Measurements from ENCODE around the gene STUB1. TPM values are rescaled to one million over a fixed set of nuclear protein-coding genes. Genes with fewer than 3 reads are reported as not detected.

Gene STUB1
- total RNA-seq, 1 experiment from 2014 or later: 118 TPM

- no peak for DNase-seq (ENCODE audit: low read depth)
Observed at GRCh38 chr16:694187-694862, 14.1 kb downstream of the STUB1 start.

DNA sequence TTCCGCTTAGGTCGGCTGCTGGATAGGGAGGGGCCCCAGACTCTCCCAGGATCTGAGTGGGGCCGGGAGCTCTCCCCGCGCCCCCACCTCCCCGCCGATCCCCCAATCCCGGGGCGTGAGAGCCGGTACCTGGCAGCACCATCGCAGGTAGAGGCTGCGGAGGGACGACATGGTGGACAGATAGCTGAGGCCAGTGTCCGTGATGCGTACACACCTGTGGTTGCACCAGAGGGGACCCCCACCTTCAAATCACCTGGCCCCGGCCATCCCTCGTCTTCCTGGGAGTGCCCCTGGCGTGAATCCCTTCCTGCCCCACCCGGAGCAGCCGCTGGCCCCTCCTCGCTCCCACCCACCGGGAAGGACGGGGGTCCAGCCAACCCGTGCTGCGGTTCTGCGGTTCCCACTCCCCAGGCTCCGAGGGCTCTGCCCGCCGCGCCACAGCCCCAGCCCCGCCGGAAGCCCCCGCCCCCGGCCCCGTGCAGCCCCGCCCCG is 14.7 kb downstream of the STUB1 start:
- no peak for DNase-seq (ENCODE audit: low read depth)

GRCh38 chr16:695355-696089 is 15.3 kb downstream of the STUB1 start:
- peak; percentile 57 for DNase-seq (ENCODE audit: low read depth)

- no peak for DNase-seq (ENCODE audit: low read depth)
Observed at GRCh38 chr16:698911-699671, 18.9 kb downstream of the STUB1 start.

DNA sequence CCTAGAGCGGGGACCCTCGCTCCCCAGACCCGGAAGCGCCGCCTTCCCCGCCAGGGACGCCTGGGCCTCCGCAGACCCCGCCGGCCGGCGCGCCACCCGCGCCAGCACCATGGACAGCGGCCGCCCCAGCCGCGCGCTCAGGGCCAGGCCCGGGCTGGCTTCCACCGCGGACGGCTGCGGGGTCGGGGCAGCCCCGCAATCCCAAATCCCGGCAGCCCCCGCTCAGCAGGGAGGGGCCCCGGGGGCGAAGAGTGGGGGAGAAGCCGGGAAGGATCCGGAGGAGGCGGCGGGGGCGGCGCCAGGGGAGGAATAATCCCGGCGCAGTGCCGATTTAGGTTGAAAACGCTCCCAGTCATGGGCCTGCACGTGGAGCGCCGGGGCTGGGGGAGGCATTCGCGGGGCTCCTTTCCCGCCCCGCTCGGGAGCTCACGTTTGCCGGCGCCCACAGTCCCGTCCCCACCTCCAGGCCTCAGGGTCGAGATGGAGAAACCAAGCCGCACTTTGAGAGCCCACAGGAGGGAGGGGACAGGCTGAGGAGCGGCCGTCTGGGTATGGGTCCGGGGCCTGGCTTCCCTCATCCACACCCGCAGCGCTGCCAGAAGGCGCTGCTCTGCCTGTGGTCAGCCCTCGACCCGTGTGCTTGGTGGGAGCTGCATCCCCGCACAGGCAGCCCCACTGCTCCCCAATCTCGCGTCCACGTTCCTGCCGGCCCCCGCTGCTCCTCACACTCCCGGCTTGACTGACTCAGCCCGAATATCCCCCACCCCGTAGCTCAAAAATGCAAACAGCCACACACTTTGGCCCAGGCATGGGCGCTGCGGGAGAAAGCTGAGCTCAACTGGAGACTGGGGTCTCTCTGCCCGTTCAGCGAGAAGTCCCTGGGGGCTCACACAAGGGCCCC is 20.7 kb downstream of the STUB1 start:
- no peak for DNase-seq (ENCODE audit: low read depth)

- no peak for DNase-seq (ENCODE audit: low read depth)
Observed at GRCh38 chr16:702341-702740, 22.1 kb downstream of the STUB1 start.

GRCh38 chr16:703406-703805 is 23.2 kb downstream of the STUB1 start:
- DNase-seq (ENCODE audit: low read depth): no peak

DNA sequence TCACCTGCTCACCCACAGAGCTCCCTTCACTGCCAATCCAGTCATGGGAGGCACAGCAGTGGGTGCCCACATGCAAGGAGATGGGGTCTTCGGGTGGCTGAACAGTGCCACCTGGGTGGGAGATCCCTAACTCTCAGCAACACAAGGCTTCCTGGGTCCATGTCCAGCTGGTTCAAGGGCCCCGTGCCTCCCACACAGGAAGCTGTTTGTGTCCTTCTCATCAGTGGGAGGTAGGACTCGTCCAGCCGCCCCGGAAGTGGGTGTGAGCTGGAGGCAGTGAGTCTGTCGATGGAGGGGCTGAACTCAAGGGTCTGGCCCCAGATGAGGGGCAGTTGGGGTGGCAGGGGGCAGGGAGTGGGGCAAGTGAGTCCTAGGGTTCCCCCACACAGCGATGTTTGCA is 23.8 kb downstream of the STUB1 start:
- no peak for DNase-seq (ENCODE audit: low read depth)

DNA sequence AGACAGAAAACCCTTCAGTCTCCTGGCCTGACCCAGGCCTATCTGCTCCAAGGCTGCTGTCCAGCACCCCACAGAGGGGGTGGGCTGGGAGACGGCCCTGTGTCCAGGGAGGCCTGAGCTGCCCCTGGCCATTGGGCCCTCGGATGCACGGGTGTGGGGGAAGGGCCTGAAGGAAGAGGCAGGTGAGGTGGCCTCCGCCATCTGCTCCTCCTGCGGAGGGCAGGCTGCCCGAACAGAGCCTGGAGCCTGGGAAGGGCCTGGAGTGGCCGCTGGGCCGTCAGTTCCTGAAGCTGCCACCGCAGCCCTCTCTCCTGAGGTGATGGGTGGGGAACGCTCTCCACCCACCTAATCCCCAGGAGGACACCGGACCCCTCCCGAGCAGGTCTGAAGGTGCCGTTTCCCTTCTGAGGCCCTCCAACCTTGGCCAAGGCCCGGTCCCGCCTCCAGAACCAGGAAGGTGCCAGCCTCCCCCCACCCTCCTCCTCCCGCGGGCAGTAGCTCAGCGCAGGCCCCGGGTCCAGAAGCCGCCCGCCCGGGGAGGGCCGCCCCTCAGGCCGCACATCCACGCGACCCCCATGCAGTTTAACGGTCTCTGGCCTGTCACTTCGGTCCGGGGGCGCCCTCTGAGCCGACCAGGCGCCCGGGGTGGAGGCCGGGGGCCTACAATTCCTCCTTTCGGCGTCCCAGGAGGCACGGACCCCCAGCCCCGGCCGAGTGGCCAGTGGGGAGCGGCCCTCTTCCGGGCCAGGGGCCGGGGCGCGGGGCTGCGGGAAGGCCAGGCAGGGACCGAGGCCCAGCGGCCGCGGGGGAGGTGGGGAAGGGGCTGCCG is 24.6 kb downstream of the STUB1 start:
- no peak for DNase-seq (ENCODE audit: low read depth)

- DNase-seq (ENCODE audit: low read depth): no peak
Observed at GRCh38 chr16:705431-706188, 25.4 kb downstream of the STUB1 start, which contains the start of gene FBXL16. FBXL16 (minus strand) TSS chr16:705801; CDS start chr16:697405, 8,396 bp downstream.

DNA sequence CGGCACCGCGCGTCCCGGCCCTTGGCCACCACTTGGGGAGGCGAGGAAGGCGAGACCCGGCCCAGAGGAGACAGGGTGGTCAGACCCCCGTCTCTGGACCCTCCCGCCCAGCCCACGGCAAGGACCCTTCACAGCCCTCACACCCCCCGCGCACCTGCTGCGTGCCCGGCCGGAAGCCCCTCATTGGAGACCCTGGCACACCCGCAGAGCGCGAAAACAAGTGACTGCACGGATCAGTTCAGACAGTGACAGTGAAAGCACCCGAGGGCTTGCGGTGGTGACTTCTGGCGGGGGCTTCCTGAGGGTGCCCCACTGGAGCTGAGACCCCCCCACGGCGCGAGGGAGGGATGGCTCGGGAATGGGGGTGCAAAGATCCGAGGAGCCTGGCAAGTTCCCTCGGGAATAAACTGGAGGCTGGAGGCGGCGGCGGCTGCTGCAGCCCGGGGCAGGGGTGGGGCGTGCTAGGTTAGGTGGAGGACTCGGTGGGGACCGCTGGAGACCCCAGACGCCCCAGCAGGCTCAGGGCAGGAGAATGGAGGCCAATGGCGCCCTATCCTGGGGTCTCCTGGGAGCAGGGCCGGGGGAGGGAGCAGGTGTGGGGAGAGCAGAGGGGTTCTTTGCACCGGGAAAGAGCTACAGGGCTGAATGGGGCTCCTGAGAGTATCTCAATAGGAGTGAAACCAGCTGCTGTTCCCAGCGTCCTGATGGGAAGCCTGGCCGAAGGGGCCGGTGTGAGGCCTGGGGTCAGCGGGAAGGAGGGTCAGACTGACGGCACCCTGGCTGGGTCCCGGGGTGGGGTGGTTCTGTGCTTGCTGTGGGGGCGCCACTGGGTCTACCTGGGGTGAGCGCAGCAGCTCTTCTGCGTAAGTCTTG is 26.2 kb downstream of the STUB1 start:
- DNase-seq (ENCODE audit: low read depth): no peak

DNA sequence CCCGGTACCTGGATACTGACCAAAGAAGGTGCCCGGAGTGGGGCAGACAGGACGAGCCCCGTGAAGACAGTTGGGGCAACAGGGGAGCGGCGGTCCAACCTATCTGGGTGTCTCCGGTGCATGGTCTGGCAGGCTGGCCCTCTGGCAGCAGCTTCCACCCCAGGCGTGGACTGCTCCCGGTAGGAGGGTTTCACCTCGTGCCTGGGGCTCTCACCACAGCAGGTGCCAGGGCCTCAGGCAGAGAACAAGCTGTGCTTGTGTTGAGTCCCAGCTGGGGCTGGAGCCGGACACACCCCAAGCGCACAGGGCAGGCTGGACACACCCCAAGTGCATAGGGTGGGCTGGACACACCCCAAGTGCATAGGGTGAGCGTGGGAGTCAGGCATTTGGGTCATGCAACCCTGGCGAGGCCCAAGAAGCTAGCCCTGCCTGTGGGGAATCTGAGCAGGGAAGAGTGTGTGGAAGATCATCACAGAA is 26.9 kb downstream of the STUB1 start:
- no peak for DNase-seq (ENCODE audit: low read depth)

GRCh38 chr16:708019-708418 is 27.8 kb downstream of the STUB1 start:
- no peak for DNase-seq (ENCODE audit: low read depth)

DNA sequence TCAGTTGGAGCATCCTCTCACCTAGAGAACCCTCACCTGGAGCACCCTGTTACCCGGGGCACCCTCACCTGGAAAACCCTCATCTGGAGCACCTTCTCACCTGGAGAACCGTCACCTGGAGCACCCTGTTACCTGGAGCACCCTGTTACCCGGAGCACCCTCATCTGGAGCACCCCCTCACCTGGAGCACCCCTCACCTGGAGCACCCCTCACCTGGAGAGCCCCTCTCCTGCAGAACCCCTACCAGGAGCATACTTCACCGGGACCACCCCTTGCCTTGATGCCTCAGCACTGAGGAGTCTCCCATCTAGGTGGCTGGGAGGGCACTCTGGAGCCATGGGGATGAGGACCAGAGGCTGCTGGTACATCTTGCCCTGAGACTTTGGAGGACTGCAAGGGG is 28.7 kb downstream of the STUB1 start:
- no peak for DNase-seq (ENCODE audit: low read depth)

DNA sequence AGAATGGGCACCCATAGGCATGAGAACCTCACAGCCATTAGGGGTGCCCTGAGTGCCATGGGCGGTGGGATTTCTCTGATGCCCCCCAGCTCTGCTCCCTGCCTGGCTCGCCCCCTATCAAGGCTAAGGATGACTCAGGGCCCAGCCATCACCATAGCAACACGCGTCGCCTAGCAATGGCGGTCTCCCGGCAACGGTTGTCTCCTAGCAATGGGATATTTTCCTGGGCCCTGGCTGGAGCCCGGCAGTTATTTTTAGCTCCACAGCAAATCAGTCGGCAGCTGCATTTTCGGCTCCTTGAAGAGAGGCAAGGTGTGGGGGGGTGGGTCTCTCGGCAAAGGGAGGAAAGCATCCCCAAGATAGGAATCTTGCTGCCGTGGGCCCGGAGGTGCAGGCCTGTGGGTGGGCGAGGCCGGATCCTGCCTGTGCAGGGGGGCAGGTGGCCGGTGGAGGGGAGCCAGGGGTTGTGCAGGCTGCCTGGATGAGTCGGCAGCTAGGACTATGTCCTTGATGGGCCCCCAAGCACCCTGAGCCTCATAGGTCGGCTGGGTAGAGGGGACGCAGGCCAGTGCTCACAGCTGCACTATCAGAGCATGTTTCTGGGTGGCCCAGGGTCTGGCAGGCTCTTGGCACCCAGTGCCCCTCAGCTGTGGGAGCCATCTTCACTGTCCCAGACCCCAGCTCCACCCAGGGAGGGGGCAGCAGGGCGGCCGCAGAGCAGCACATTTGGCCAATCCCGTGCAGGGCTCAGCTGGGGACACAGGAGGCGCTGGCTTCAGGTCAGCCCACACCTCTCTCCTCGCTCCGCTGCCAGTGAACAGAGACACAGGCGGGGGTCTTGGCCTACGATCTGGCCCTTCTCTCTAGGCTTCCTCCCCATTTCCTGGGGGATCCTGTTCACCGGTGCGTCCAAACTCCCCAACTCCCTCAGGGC is 29.6 kb downstream of the STUB1 start:
- peak; percentile 84 for DNase-seq (ENCODE audit: low read depth)

- no peak for DNase-seq (ENCODE audit: low read depth)
Observed at GRCh38 chr16:710500-711075, 30.4 kb downstream of the STUB1 start.

DNA sequence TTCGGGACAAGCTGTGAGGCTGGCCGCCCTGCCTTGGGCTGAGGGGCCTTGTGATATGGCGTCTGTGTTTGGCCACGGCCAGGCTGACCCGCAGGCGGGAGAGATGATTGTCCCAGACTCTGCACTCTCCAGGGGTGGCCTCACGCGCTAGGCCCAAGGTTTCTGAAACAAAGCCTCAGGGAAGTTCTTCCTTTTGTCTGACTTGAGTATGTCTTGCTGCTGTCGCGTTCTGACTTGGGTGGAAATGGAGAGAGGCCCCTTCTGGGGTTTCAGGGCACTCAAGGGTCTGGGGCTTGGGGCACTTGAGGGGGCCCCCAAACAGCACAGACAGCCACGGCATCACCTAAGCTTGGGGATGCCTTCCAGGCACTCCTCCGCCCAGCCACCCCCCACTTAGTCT is 30.9 kb downstream of the STUB1 start:
- DNase-seq (ENCODE audit: low read depth): no peak
